Ovary (tissue), 9 donors: ENCODE results near the gene MIOX. TPM values are rescaled to one million over a fixed set of nuclear protein-coding genes. Genes with fewer than 3 reads are reported as not detected.

Experiments used
- DNase-seq, 5 donors: peaks; one replicate each; pipeline ENCODE4 v3.0.0-alpha.2; 2019 to 2020
- H3K27ac ChIP-seq, 2 donors: fragments of 200-600 bp; one replicate each; pipeline versions ENCODE4 v1.5.1 to v1.8.0; 2019 to 2022
- H3K27me3 ChIP-seq: fragments of 200-600 bp; one replicate; pipeline ENCODE4 v1.8.0; 2022
- H3K36me3 ChIP-seq: fragments of 200-600 bp; sonication (generic); one replicate; pipeline ENCODE4 v1.5.1; 2019
- H3K4me1 ChIP-seq: one replicate; pipeline ENCODE4 v1.8.1; 2013; ENCODE audit warnings: mild to moderate bottlenecking, moderate library complexity; ENCODE audit not compliant: insufficient read depth
- H3K4me3 ChIP-seq: fragments of 200-600 bp; sonication (generic); one replicate; pipeline ENCODE4 v1.5.1; 2017
- H3K9me3 ChIP-seq, 2 donors: fragments of 200-600 bp in 1 of 2; sonication (generic) in 1 of 2; one replicate each; pipeline versions ENCODE4 v1.5.1 to v1.8.1; 2013 to 2019; ENCODE audit warnings: mild to moderate bottlenecking in 1 of 2, moderate library complexity in 1 of 2
- CTCF ChIP-seq, 3 donors: fragments of 450-650 bp in 2 of 3; fragments of 200-600 bp in 1 of 3; IDR thresholded peaks; one replicate each; pipeline versions ENCODE4 v1.5.1 to v1.8.0; 2016 to 2022; ENCODE audit warnings: antibody characterized with exemption in 3 of 3, mild to moderate bottlenecking in 1 of 3
- EP300 ChIP-seq: sonication (generic); formaldehyde crosslinking; IDR thresholded peaks from one replicate; pipeline ENCODE4 v1.6.1; 2017; ENCODE audit warnings: antibody characterized with exemption
- POLR2A ChIP-seq: fragments of 450-650 bp; IDR thresholded peaks from one replicate; pipeline ENCODE4 v1.6.1; 2017; ENCODE audit warnings: antibody characterized with exemption, mild to moderate bottlenecking, moderate library complexity
- WGBS, 3 donors: extraction: QIAGEN DNeasy Blood & Tissue Kit in 1 of 3; methylation state at CpG; one replicate each; pipeline versions ENCODE4 v1.1.5 to v1.1.7; 2013 to 2017; 5-methylcytosine and 5-hydroxymethylcytosine counted together
- intact Hi-C, 4 donors: fragments of 100-400 bp; cut with DNase I; formaldehyde crosslinking; loops; one replicate each; pipeline versions ENCODE4 v1.11.0 to v1.15.1; 2022 to 2023
- polyA plus RNA-seq, 2 donors: library from polyadenylated mRNA; stranded (reverse); fragments of 200-250 nt in 1 of 2; fragments of 350-450 nt in 1 of 2; fragmentation: Illumina TruSeq in 1 of 2; extraction: RNeasy Lipid Tissue Mini Kit (QIAGEN cat#74804) in 1 of 2; gene quantifications; one replicate each; pipeline ENCODE4 v1.2.3, GENCODE V29; 2013 to 2014
- total RNA-seq, 7 donors: library from RNA; depleted of rRNA in 2 of 7; stranded (reverse); fragments of >200 nt in 2 of 7; fragmentation: NEBNext Ultra II Directional in 3 of 7; extraction: Animal tissue kit (Norgen Biotek cat#: 25700) in 3 of 7; gene quantifications; one replicate each; pipeline versions ENCODE4 v1.1.0 to v1.2.4, GENCODE V29; 2016 to 2023
- donor health status: DM: no; HTN: no; CAD: no; lungs with moderate emphysema.
- donor health status: DM: no; HTN: no; CAD: no.
- donor health status: Bipolar disorder and iron deficiency.
- donor health status: DM: yes; HTN: yes; CAD: no.
- donor health status: DM: no; HTN: no; CAD: no.
- donor health status: DM: yes; HTN: yes; CAD: no.

The MIOX gene
- total and polyA plus RNA-seq, 9 donors = 0.20 TPM; not detected in 8

- DNase-seq = no peak
- 32 to 42% (median 38%) methylated on average over 3 of the region's 3 CpGs for WGBS, 3 donors
- peaks cover 9% of the 10 kb centered on the region for H3K4me1 ChIP-seq
- TF ChIP-seq POLR2A = no peak
- TF ChIP-seq EP300 = no peak
- TF ChIP-seq CTCF (IDR thresholded peaks at IDR 0.05) = no peak
- intact Hi-C loops = no loop called here
- H3K9me3 ChIP-seq = no peaks in the 10 kb centered on the region
- no peak overlapping the region for H3K27ac ChIP-seq
- H3K27me3 ChIP-seq = peaks cover 4% of the 10 kb centered on the region
- no peak overlapping the region for H3K4me3 ChIP-seq
- no peaks in the 10 kb centered on the region for H3K36me3 ChIP-seq
These were observed 49.6 kb downstream of the MIOX start for GRCh38 chr22:50536226-50536625.

GRCh38 chr22:50537765-50538164 lies 51.1 kb downstream of the MIOX start:
- Histone ChIP-seq H3K27me3 (no peaks in the 10 kb centered on the region), H3K4me1 (no peaks in the 10 kb centered on the region), H3K9me3 (no peaks in the 10 kb centered on the region), H3K4me3 (no peak overlapping the region), H3K36me3 (no peaks in the 10 kb centered on the region), H3K27ac (no peak overlapping the region)
- TF ChIP-seq POLR2A (no peak), EP300 (no peak), CTCF (IDR thresholded peaks at IDR 0.05) (no peak)
- intact Hi-C loops = no loop called here
- 84 to 85% (median 84%) methylated on average over 13 of the region's 13 CpGs for WGBS, 3 donors
- no peak for DNase-seq

Other genes starting within 250 kb of the MIOX start
- 10 to 100 TPM; 35.9 to 52.2 (median 40.8) TPM for gene TUBGCP6, start 241.8 kb upstream of the MIOX start, total RNA-seq
- gene TUBGCP6, start 241.8 kb upstream of the MIOX start, polyA plus RNA-seq = 10 to 100 TPM in 1 of 2 donors, 1 to 10 TPM in 1; 7.5 to 42.6 TPM
- gene HDAC10, start 235.6 kb upstream of the MIOX start, total RNA-seq = 10 to 100 TPM; 24.9 to 44.6 (median 41.1) TPM
- 10 to 100 TPM in 1 of 2 donors, 1 to 10 TPM in 1; 2.3 to 33.2 TPM for gene HDAC10, start 235.6 kb upstream of the MIOX start, polyA plus RNA-seq
- 10 to 100 TPM in 6 of 7 donors, 1 to 10 TPM in 1; 7.9 to 35.3 (median 23.3) TPM for gene MAPK12, start 225.2 kb upstream of the MIOX start, total RNA-seq
- gene MAPK12, start 225.2 kb upstream of the MIOX start, polyA plus RNA-seq = 10 to 100 TPM in 1 of 2 donors, under 1 TPM in 1; 0.87 to 26.5 TPM
- gene MAPK11, start 216.5 kb upstream of the MIOX start, total RNA-seq = 10 to 100 TPM in 4 of 7 donors, 1 to 10 TPM in 3; 2.0 to 31.6 (median 12.0) TPM
- gene MAPK11, start 216.5 kb upstream of the MIOX start, polyA plus RNA-seq = 10 to 100 TPM in 1 of 2 donors, under 1 TPM in 1; 0.92 to 13.0 TPM
- 100 to 1,000 TPM; 121 to 274 (median 229) TPM for gene PLXNB2, start 179.2 kb upstream of the MIOX start, total RNA-seq
- 100 to 1,000 TPM in 1 of 2 donors, 10 to 100 TPM in 1; 26.5 to 135 TPM for gene PLXNB2, start 179.2 kb upstream of the MIOX start, polyA plus RNA-seq
- gene DENND6B, start 159.8 kb upstream of the MIOX start, total RNA-seq = 10 to 100 TPM in 2 of 7 donors, 1 to 10 TPM in 5; 2.6 to 17.3 (median 7.4) TPM
- 1 to 10 TPM in 1 of 2 donors, under 1 TPM in 1; 0.38 to 5.6 TPM for gene DENND6B, start 159.8 kb upstream of the MIOX start, polyA plus RNA-seq
- gene PPP6R2, start 143.5 kb upstream of the MIOX start, total RNA-seq = 10 to 100 TPM; 30.1 to 52.9 (median 37.8) TPM
- gene PPP6R2, start 143.5 kb upstream of the MIOX start, polyA plus RNA-seq = 10 to 100 TPM in 1 of 2 donors, 1 to 10 TPM in 1; 8.2 to 33.4 TPM
- 10 to 100 TPM; 25.6 to 86.0 (median 65.1) TPM for gene SBF1, start 11.8 kb upstream of the MIOX start, total RNA-seq
- 10 to 100 TPM in 1 of 2 donors, 1 to 10 TPM in 1; 1.9 to 36.7 TPM for gene SBF1, start 11.8 kb upstream of the MIOX start, polyA plus RNA-seq
- 1 to 10 TPM in 1 of 7 donors, under 1 TPM in 3, not detected in 3; 0.11 to 2.6 (median 0.21) TPM for gene ADM2, start 5.3 kb upstream of the MIOX start, total RNA-seq
- gene ADM2, start 5.3 kb upstream of the MIOX start, polyA plus RNA-seq = under 1 TPM; 0.01 to 0.03 TPM
- gene LMF2, start 20.8 kb downstream of the MIOX start, total RNA-seq = 10 to 100 TPM; 43.6 to 76.6 (median 60.9) TPM
- gene LMF2, start 20.8 kb downstream of the MIOX start, polyA plus RNA-seq = 10 to 100 TPM in 1 of 2 donors, 1 to 10 TPM in 1; 1.5 to 52.3 TPM
- gene NCAPH2, start 21.4 kb downstream of the MIOX start, total RNA-seq = 10 to 100 TPM; 37.1 to 61.5 (median 53.7) TPM
- gene NCAPH2, start 21.4 kb downstream of the MIOX start, polyA plus RNA-seq = 10 to 100 TPM; 11.5 to 49.0 TPM
- 1 to 10 TPM in 2 of 7 donors, under 1 TPM in 2, not detected in 3; 0.73 to 5.1 (median 2.6) TPM for gene SCO2, start 38.7 kb downstream of the MIOX start, total RNA-seq
- gene SCO2, start 38.7 kb downstream of the MIOX start, polyA plus RNA-seq = under 1 TPM in 1 of 2 donors, not detected in 1; 0.75 TPM
- gene TYMP, start 43.2 kb downstream of the MIOX start, total RNA-seq = 10 to 100 TPM in 5 of 7 donors, 1 to 10 TPM in 2; 6.6 to 72.4 (median 15.9) TPM
- gene TYMP, start 43.2 kb downstream of the MIOX start, polyA plus RNA-seq = 1 to 10 TPM; 2.7 to 8.4 TPM
- gene KLHDC7B, start 59.0 kb downstream of the MIOX start, total RNA-seq = under 1 TPM in 5 of 7 donors, not detected in 2; 0.10 to 0.12 (median 0.10) TPM
- gene KLHDC7B, start 59.0 kb downstream of the MIOX start, polyA plus RNA-seq = under 1 TPM; 0.04 to 0.13 TPM
- gene SYCE3, start 76.1 kb downstream of the MIOX start, total RNA-seq = not detected
- not detected for gene SYCE3, start 76.1 kb downstream of the MIOX start, polyA plus RNA-seq
- 10 to 100 TPM in 1 of 7 donors, 1 to 10 TPM in 6; 3.6 to 10.6 (median 5.2) TPM for gene CPT1B, start 91.6 kb downstream of the MIOX start, total RNA-seq
- gene CPT1B, start 91.6 kb downstream of the MIOX start, polyA plus RNA-seq = 1 to 10 TPM; 2.5 to 4.2 TPM
- gene CHKB, start 96.0 kb downstream of the MIOX start, total RNA-seq = 10 to 100 TPM; 34.9 to 73.2 (median 48.8) TPM
- gene CHKB, start 96.0 kb downstream of the MIOX start, polyA plus RNA-seq = 10 to 100 TPM; 42.2 to 44.2 TPM
- gene MAPK8IP2, start 113.9 kb downstream of the MIOX start, total RNA-seq = 10 to 100 TPM in 4 of 7 donors, 1 to 10 TPM in 3; 5.0 to 28.4 (median 13.2) TPM
- gene MAPK8IP2, start 113.9 kb downstream of the MIOX start, polyA plus RNA-seq = 1 to 10 TPM; 1.1 to 6.0 TPM
- gene ARSA, start 141.3 kb downstream of the MIOX start, total RNA-seq = 10 to 100 TPM; 11.9 to 51.6 (median 19.9) TPM
- gene ARSA, start 141.3 kb downstream of the MIOX start, polyA plus RNA-seq = 10 to 100 TPM in 1 of 2 donors, 1 to 10 TPM in 1; 2.1 to 13.1 TPM
- gene SHANK3, start 186.0 kb downstream of the MIOX start, total RNA-seq = 10 to 100 TPM in 2 of 7 donors, 1 to 10 TPM in 5; 2.6 to 23.2 (median 6.2) TPM
- 1 to 10 TPM; 2.7 to 9.8 TPM for gene SHANK3, start 186.0 kb downstream of the MIOX start, polyA plus RNA-seq